ENCODE results near the gene CELF2.
"Not testable (repeated sequence)": the region's sequence is repeated elsewhere in the genome, so short reads cannot be mapped to it uniquely, and the experiment has no call there.

CELF2 gene

GRCh38 chr10:11341283-11341960 is 323.8 kb downstream of the CELF2 start:
- Histone ChIP-seq H3K9ac (ENCODE audit: low read depth in 1 of 2, low read length in 2 of 2) (no peak overlapping the region), H3K9me3 (ENCODE audit: control insufficient read depth in 1 of 2, low read length in 2 of 2) (no peaks in the 10 kb centered on the region), H3K27ac (ENCODE audit: low read depth, low read length) (no peak overlapping the region), H3K4me1 (ENCODE audit: control insufficient read depth in 1 of 2, insufficient read depth in 2 of 2, low read length in 2 of 2) (peaks cover 0 to 5% of the 10 kb centered on the region in 2 donors), H3K4me3 (ENCODE audit: low read depth in 1 of 2, low read length in 2 of 2) (no peak overlapping the region), H3K27me3 (ENCODE audit: control insufficient read depth in 1 of 2, insufficient read depth in 2 of 2, low read length in 2 of 2) (no peaks in the 10 kb centered on the region), H3K36me3 (ENCODE audit: control insufficient read depth in 1 of 2, insufficient read depth in 2 of 2, low read length in 2 of 2) (no peaks in the 10 kb centered on the region)

- Histone ChIP-seq H3K9me3 (ENCODE audit: control insufficient read depth in 1 of 2, low read length in 2 of 2) (no peaks in the 10 kb centered on the region), H3K4me3 (ENCODE audit: low read depth in 1 of 2, low read length in 2 of 2) (no peak overlapping the region), H3K27ac (ENCODE audit: low read depth, low read length) (no peak overlapping the region), H3K9ac (ENCODE audit: low read depth in 1 of 2, low read length in 2 of 2) (no peak overlapping the region), H3K36me3 (ENCODE audit: control insufficient read depth in 1 of 2, insufficient read depth in 2 of 2, low read length in 2 of 2) (no peaks in the 10 kb centered on the region), H3K27me3 (ENCODE audit: control insufficient read depth in 1 of 2, insufficient read depth in 2 of 2, low read length in 2 of 2) (no peaks in the 10 kb centered on the region), H3K4me1 (ENCODE audit: control insufficient read depth in 1 of 2, insufficient read depth in 2 of 2, low read length in 2 of 2) (peaks cover 0 to 5% of the 10 kb centered on the region in 2 donors)
Observed at GRCh38 chr10:11344081-11344480, 326.4 kb downstream of the CELF2 start.

- Histone ChIP-seq H3K27me3 (ENCODE audit: control insufficient read depth in 1 of 2, insufficient read depth in 2 of 2, low read length in 2 of 2) (no peaks in the 10 kb centered on the region), H3K27ac (ENCODE audit: low read depth, low read length) (no peak overlapping the region), H3K36me3 (ENCODE audit: control insufficient read depth in 1 of 2, insufficient read depth in 2 of 2, low read length in 2 of 2) (no peaks in the 10 kb centered on the region), H3K4me1 (ENCODE audit: control insufficient read depth in 1 of 2, insufficient read depth in 2 of 2, low read length in 2 of 2) (peaks cover 0 to 5% of the 10 kb centered on the region in 2 donors), H3K4me3 (ENCODE audit: low read depth in 1 of 2, low read length in 2 of 2) (no peak overlapping the region), H3K9ac (ENCODE audit: low read depth in 1 of 2, low read length in 2 of 2) (no peak overlapping the region), H3K9me3 (ENCODE audit: control insufficient read depth in 1 of 2, low read length in 2 of 2) (no peaks in the 10 kb centered on the region)
Observed at GRCh38 chr10:11344550-11344949, 326.9 kb downstream of the CELF2 start.

- no peak overlapping the region for H3K27ac ChIP-seq (ENCODE audit: low read depth, low read length)
- peaks cover 0 to 5% of the 10 kb centered on the region in 2 donors for H3K4me1 ChIP-seq (ENCODE audit: control insufficient read depth in 1 of 2, insufficient read depth in 2 of 2, low read length in 2 of 2)
- H3K4me3 ChIP-seq (ENCODE audit: low read depth in 1 of 2, low read length in 2 of 2): no peak overlapping the region
- no peaks in the 10 kb centered on the region for H3K36me3 ChIP-seq (ENCODE audit: control insufficient read depth in 1 of 2, insufficient read depth in 2 of 2, low read length in 2 of 2)
- no peak overlapping the region for H3K9ac ChIP-seq (ENCODE audit: low read depth in 1 of 2, low read length in 2 of 2)
- H3K9me3 ChIP-seq (ENCODE audit: control insufficient read depth in 1 of 2, low read length in 2 of 2): no peaks in the 10 kb centered on the region
- H3K27me3 ChIP-seq (ENCODE audit: control insufficient read depth in 1 of 2, insufficient read depth in 2 of 2, low read length in 2 of 2): no peaks in the 10 kb centered on the region
Observed at GRCh38 chr10:11345224-11346054, 327.8 kb downstream of the CELF2 start.

- not testable (repeated sequence) for H3K9ac ChIP-seq (ENCODE audit: low read depth in 1 of 2, low read length in 2 of 2); H3K36me3 ChIP-seq (ENCODE audit: control insufficient read depth in 1 of 2, insufficient read depth in 2 of 2, low read length in 2 of 2); H3K27me3 ChIP-seq (ENCODE audit: control insufficient read depth in 1 of 2, insufficient read depth in 2 of 2, low read length in 2 of 2); H3K4me1 ChIP-seq (ENCODE audit: control insufficient read depth in 1 of 2, insufficient read depth in 2 of 2, low read length in 2 of 2); H3K27ac ChIP-seq (ENCODE audit: low read depth, low read length); H3K9me3 ChIP-seq (ENCODE audit: control insufficient read depth in 1 of 2, low read length in 2 of 2); H3K4me3 ChIP-seq (ENCODE audit: low read depth in 1 of 2, low read length in 2 of 2)
Observed at GRCh38 chr10:11347580-11347979, 329.9 kb downstream of the CELF2 start.

GRCh38 chr10:11351801-11352200 is 334.1 kb downstream of the CELF2 start:
- Histone ChIP-seq H3K27me3 (ENCODE audit: control insufficient read depth in 1 of 2, insufficient read depth in 2 of 2, low read length in 2 of 2) (no peaks in the 10 kb centered on the region), H3K4me1 (ENCODE audit: control insufficient read depth in 1 of 2, insufficient read depth in 2 of 2, low read length in 2 of 2) (no peaks in the 10 kb centered on the region), H3K27ac (ENCODE audit: low read depth, low read length) (no peak overlapping the region), H3K9ac (ENCODE audit: low read depth in 1 of 2, low read length in 2 of 2) (no peak overlapping the region), H3K36me3 (ENCODE audit: control insufficient read depth in 1 of 2, insufficient read depth in 2 of 2, low read length in 2 of 2) (no peaks in the 10 kb centered on the region), H3K9me3 (ENCODE audit: control insufficient read depth in 1 of 2, low read length in 2 of 2) (no peaks in the 10 kb centered on the region), H3K4me3 (ENCODE audit: low read depth in 1 of 2, low read length in 2 of 2) (no peak overlapping the region)

GRCh38 chr10:11353006-11353896 is 335.6 kb downstream of the CELF2 start:
- no peaks in the 10 kb centered on the region for H3K9me3 ChIP-seq (ENCODE audit: control insufficient read depth in 1 of 2, low read length in 2 of 2)
- no peaks in the 10 kb centered on the region for H3K4me1 ChIP-seq (ENCODE audit: control insufficient read depth in 1 of 2, insufficient read depth in 2 of 2, low read length in 2 of 2)
- H3K9ac ChIP-seq (ENCODE audit: low read depth in 1 of 2, low read length in 2 of 2): no peak overlapping the region
- no peak overlapping the region for H3K27ac ChIP-seq (ENCODE audit: low read depth, low read length)
- H3K27me3 ChIP-seq (ENCODE audit: control insufficient read depth in 1 of 2, insufficient read depth in 2 of 2, low read length in 2 of 2): no peaks in the 10 kb centered on the region
- no peak overlapping the region for H3K4me3 ChIP-seq (ENCODE audit: low read depth in 1 of 2, low read length in 2 of 2)
- no peaks in the 10 kb centered on the region for H3K36me3 ChIP-seq (ENCODE audit: control insufficient read depth in 1 of 2, insufficient read depth in 2 of 2, low read length in 2 of 2)

- Histone ChIP-seq H3K36me3 (ENCODE audit: control insufficient read depth in 1 of 2, insufficient read depth in 2 of 2, low read length in 2 of 2) (no peaks in the 10 kb centered on the region), H3K27ac (ENCODE audit: low read depth, low read length) (no peak overlapping the region), H3K27me3 (ENCODE audit: control insufficient read depth in 1 of 2, insufficient read depth in 2 of 2, low read length in 2 of 2) (no peaks in the 10 kb centered on the region), H3K4me3 (ENCODE audit: low read depth in 1 of 2, low read length in 2 of 2) (no peak overlapping the region), H3K9ac (ENCODE audit: low read depth in 1 of 2, low read length in 2 of 2) (no peak overlapping the region), H3K4me1 (ENCODE audit: control insufficient read depth in 1 of 2, insufficient read depth in 2 of 2, low read length in 2 of 2) (no peaks in the 10 kb centered on the region), H3K9me3 (ENCODE audit: control insufficient read depth in 1 of 2, low read length in 2 of 2) (no peaks in the 10 kb centered on the region)
Observed at GRCh38 chr10:11354823-11355222, 337.2 kb downstream of the CELF2 start.

GRCh38 chr10:11355592-11355991 is 337.9 kb downstream of the CELF2 start:
- H3K9ac ChIP-seq (ENCODE audit: low read depth in 1 of 2, low read length in 2 of 2): no peak overlapping the region
- no peaks in the 10 kb centered on the region for H3K4me1 ChIP-seq (ENCODE audit: control insufficient read depth in 1 of 2, insufficient read depth in 2 of 2, low read length in 2 of 2)
- no peak overlapping the region for H3K27ac ChIP-seq (ENCODE audit: low read depth, low read length)
- no peaks in the 10 kb centered on the region for H3K27me3 ChIP-seq (ENCODE audit: control insufficient read depth in 1 of 2, insufficient read depth in 2 of 2, low read length in 2 of 2)
- H3K4me3 ChIP-seq (ENCODE audit: low read depth in 1 of 2, low read length in 2 of 2): no peak overlapping the region
- H3K36me3 ChIP-seq (ENCODE audit: control insufficient read depth in 1 of 2, insufficient read depth in 2 of 2, low read length in 2 of 2): no peaks in the 10 kb centered on the region
- H3K9me3 ChIP-seq (ENCODE audit: control insufficient read depth in 1 of 2, low read length in 2 of 2): no peaks in the 10 kb centered on the region

GRCh38 chr10:11357439-11357838 is 339.8 kb downstream of the CELF2 start:
- Histone ChIP-seq H3K4me3 (ENCODE audit: low read depth in 1 of 2, low read length in 2 of 2) (no peak overlapping the region), H3K27ac (ENCODE audit: low read depth, low read length) (no peak overlapping the region), H3K9ac (ENCODE audit: low read depth in 1 of 2, low read length in 2 of 2) (no peak overlapping the region), H3K27me3 (ENCODE audit: control insufficient read depth in 1 of 2, insufficient read depth in 2 of 2, low read length in 2 of 2) (no peaks in the 10 kb centered on the region), H3K36me3 (ENCODE audit: control insufficient read depth in 1 of 2, insufficient read depth in 2 of 2, low read length in 2 of 2) (no peaks in the 10 kb centered on the region), H3K4me1 (ENCODE audit: control insufficient read depth in 1 of 2, insufficient read depth in 2 of 2, low read length in 2 of 2) (no peaks in the 10 kb centered on the region), H3K9me3 (ENCODE audit: control insufficient read depth in 1 of 2, low read length in 2 of 2) (no peaks in the 10 kb centered on the region)
